Dermis blood vessel endothelial cell (primary cell): ENCODE data around the gene ULK2. TPM values are rescaled to one million over a fixed set of nuclear protein-coding genes. Genes with fewer than 3 reads are reported as not detected.
"Not testable (repeated sequence)": the region's sequence is repeated elsewhere in the genome, so short reads cannot be mapped to it uniquely, and the experiment has no call there.

Experiments used
- DNase-seq: peaks from one replicate; pipeline ENCODE4 v3.0.0; 2010
- total RNA-seq: library from RNA; depleted of rRNA; stranded (reverse); fragments of >200 nt; gene quantifications from 2 replicates; pipeline ENCODE4 v1.2.3, GENCODE V29; 2014

The ULK2 gene
- total RNA-seq: 13.6 and 18.4 TPM in 2 replicates

- DNase-seq: peak; percentile 83
These were observed at the start of gene ULK2 for GRCh38 chr17:19867329-19868078. ULK2 (minus strand) TSS chr17:19867936; CDS start chr17:19867417, 519 bp downstream.

GRCh38 chr17:19915245-19915978 lies 47.7 kb upstream of the ULK2 start:
- no peak for DNase-seq

- DNase-seq: no peak
These were observed 43.3 kb upstream of the ULK2 start for GRCh38 chr17:19911033-19911432.

GRCh38 chr17:19909139-19909538 lies 41.4 kb upstream of the ULK2 start:
- no peak for DNase-seq

- peak; percentile 40 for DNase-seq
These were observed 37.8 kb upstream of the ULK2 start for GRCh38 chr17:19905502-19905901.

- no peak for DNase-seq
These were observed 37.2 kb upstream of the ULK2 start for GRCh38 chr17:19904924-19905323.

GRCh38 chr17:19904412-19904811 lies 36.7 kb upstream of the ULK2 start:
- no peak for DNase-seq

GRCh38 chr17:19900809-19901208 lies 33.1 kb upstream of the ULK2 start:
- no peak for DNase-seq

GRCh38 chr17:19897903-19898302 lies 30.2 kb upstream of the ULK2 start:
- no peak for DNase-seq

- no peak for DNase-seq
These were observed 29.5 kb upstream of the ULK2 start for GRCh38 chr17:19897090-19897837.

- DNase-seq: no peak
These were observed 28.9 kb upstream of the ULK2 start for GRCh38 chr17:19896679-19897078.

GRCh38 chr17:19890554-19890953 lies 22.8 kb upstream of the ULK2 start:
- DNase-seq: not testable (repeated sequence)

GRCh38 chr17:19890001-19890400 lies 22.3 kb upstream of the ULK2 start:
- DNase-seq: not testable (repeated sequence)

- no peak for DNase-seq
These were observed 18.4 kb upstream of the ULK2 start for GRCh38 chr17:19886116-19886515.

- DNase-seq: no peak
These were observed 15.9 kb upstream of the ULK2 start for GRCh38 chr17:19883537-19884215.

GRCh38 chr17:19880393-19880792 lies 12.7 kb upstream of the ULK2 start:
- no peak for DNase-seq

GRCh38 chr17:19877364-19877945 lies 9.7 kb upstream of the ULK2 start:
- DNase-seq: no peak

- no peak for DNase-seq
These were observed 8.9 kb upstream of the ULK2 start for GRCh38 chr17:19876529-19877161.

- DNase-seq: no peak
These were observed 6.5 kb upstream of the ULK2 start for GRCh38 chr17:19874256-19874655.

GRCh38 chr17:19873346-19873745 lies 5.6 kb upstream of the ULK2 start:
- no peak for DNase-seq

- DNase-seq: no peak
These were observed 301 bp upstream of the ULK2 start for GRCh38 chr17:19868079-19868395.

GRCh38 chr17:19867079-19867328 lies 732 bp downstream of the ULK2 start:
- peak; percentile 70 for DNase-seq
